ENCODE measurements around the gene PTGDS.

- no peak for TF ChIP-seq EZH2phosphoT487 (IDR thresholded peaks at IDR 0.05; ENCODE audit: insufficient read depth, low read depth)
- no peak for TF ChIP-seq EZH2 (IDR thresholded peaks at IDR 0.05; ENCODE audit: insufficient read depth, poor library complexity, severe bottlenecking)
Observed at GRCh38 chr9:137025517-137025966, 48.2 kb downstream of the PTGDS start.
